ENCODE measurements around the gene AEBP1.
A peak's percentile ranks its signal among the peaks of the same experiment; 100 is the strongest.

Gene AEBP1

GRCh38 chr7:44163591-44163990 is 59.4 kb downstream of the AEBP1 start:
- H3K4me3 ChIP-seq (ENCODE audit: low read depth, low read length) = no peak overlapping the region
- DNase-seq (ENCODE audit: low read depth, low spot score) = peak; percentile 86
- in situ Hi-C loops (cut with HindIII; ENCODE audit: low sequenced_read_pairs) = no loop called here
- TF ChIP-seq CTCF (IDR thresholded peaks at IDR 0.05; ENCODE audit: low read depth, low read length) = no peak
